OCI-LY1 (cell line): Measurements from ENCODE around the gene NDUFC1.

Experiments
- EZH2 ChIP-seq: fragments of 200-600 bp; sonication (generic), shearing (Covaris generic); IDR thresholded peaks from 2 replicates; pipeline ENCODE4 v1.8.0; 2017; ENCODE audit warnings: borderline replicate concordance, mixed run types, mild to moderate bottlenecking, antibody characterized with exemption, low read length, moderate library complexity, mixed read lengths
- TF ChIP-seq, protein P1 (sequence below): fragments of 200-600 bp; sonication (generic), shearing (Covaris generic); IDR thresholded peaks from 2 replicates; pipeline ENCODE4 v1.5.1; 2017; ENCODE audit warnings: mild to moderate bottlenecking, antibody characterized with exemption, low read length, moderate library complexity, mixed read lengths

DNA sequence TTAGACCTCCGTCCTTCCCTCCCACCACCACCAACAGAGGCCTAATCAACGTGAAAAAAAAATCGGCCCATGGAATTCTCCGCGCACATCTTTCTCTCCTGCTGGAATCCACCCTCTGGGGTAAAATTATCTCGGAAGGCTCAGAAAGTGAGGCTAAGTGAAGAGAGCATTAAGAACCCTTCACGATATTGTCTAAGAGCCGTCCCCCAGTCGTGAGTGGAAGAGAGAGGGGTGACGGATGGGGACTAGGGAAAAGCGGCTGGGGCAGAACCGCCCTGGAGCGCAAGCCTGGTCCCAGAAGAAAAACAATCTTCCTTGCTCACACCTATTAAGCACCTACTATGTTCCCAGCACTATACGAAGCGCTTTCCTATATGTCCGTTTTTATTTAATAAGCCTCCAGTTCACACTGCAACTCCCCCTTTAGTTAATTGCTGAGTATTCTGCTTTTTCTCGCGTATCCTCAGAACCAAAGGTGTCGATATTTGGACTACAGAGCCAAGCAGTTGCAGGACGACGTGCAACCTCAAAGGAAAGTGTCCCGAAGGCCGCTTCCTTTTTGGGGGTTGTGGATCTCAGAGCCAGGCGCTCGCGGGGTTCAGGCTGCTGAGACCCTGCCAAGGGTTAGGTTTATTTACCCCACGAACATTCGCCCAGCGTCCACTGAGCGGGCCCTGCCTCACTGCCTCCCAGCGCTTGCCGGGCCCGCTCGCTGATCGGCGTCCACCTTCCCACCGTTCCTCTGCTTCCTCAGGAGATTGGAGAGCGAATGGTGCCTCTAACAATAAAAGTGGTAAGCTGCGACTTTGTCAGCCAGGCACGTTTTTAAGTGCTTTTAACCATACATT is 23.1 kb downstream of the NDUFC1 start:
- TF ChIP-seq, protein P1, sequence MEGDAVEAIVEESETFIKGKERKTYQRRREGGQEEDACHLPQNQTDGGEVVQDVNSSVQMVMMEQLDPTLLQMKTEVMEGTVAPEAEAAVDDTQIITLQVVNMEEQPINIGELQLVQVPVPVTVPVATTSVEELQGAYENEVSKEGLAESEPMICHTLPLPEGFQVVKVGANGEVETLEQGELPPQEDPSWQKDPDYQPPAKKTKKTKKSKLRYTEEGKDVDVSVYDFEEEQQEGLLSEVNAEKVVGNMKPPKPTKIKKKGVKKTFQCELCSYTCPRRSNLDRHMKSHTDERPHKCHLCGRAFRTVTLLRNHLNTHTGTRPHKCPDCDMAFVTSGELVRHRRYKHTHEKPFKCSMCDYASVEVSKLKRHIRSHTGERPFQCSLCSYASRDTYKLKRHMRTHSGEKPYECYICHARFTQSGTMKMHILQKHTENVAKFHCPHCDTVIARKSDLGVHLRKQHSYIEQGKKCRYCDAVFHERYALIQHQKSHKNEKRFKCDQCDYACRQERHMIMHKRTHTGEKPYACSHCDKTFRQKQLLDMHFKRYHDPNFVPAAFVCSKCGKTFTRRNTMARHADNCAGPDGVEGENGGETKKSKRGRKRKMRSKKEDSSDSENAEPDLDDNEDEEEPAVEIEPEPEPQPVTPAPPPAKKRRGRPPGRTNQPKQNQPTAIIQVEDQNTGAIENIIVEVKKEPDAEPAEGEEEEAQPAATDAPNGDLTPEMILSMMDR = no peak
- TF ChIP-seq EZH2 = no peak
